Measurements from ENCODE around the gene UQCRC2.
A peak's percentile ranks its signal among the peaks of the same experiment; 100 is the strongest.

Gene UQCRC2

GRCh38 chr16:22007509-22008214 lies 54.5 kb downstream of the UQCRC2 start, which contains the start of gene MOSMO:
MOSMO (plus strand) TSS chr16:22008111; CDS start chr16:22008302, 191 bp downstream.
- Histone ChIP-seq H3K27me3 (ENCODE audit: control insufficient read depth, insufficient read depth, low read length, poor library complexity, severe bottlenecking) (peaks cover 18% of the 10 kb centered on the region), H3K4me3 (ENCODE audit: insufficient read depth, low read depth, low read length) (peak within 1 kb of the TSS; percentile 79), H3K27ac (ENCODE audit: insufficient read depth, low read depth, low read length, poor library complexity, severe bottlenecking) (no peak within 1 kb of the TSS), H3K36me3 (ENCODE audit: control insufficient read depth, insufficient read depth, low read length) (no peaks in the 10 kb centered on the region), H3K4me1 (ENCODE audit: control insufficient read depth, insufficient read depth, low read length) (peaks cover 6% of the 10 kb centered on the region), H3K9me3 (ENCODE audit: control insufficient read depth, low read length) (no peaks in the 10 kb centered on the region)
- WGBS, 2 experiments = 6 to 8% methylated on average over 78 of the region's 78 CpGs

- Histone ChIP-seq H3K27ac (ENCODE audit: insufficient read depth, low read depth, low read length, poor library complexity, severe bottlenecking) (no peak overlapping the region), H3K4me1 (ENCODE audit: control insufficient read depth, insufficient read depth, low read length) (peaks cover 6% of the 10 kb centered on the region), H3K4me3 (ENCODE audit: insufficient read depth, low read depth, low read length) (peak overlapping the region; percentile 79), H3K9me3 (ENCODE audit: control insufficient read depth, low read length) (no peaks in the 10 kb centered on the region), H3K36me3 (ENCODE audit: control insufficient read depth, insufficient read depth, low read length) (no peaks in the 10 kb centered on the region), H3K27me3 (ENCODE audit: control insufficient read depth, insufficient read depth, low read length, poor library complexity, severe bottlenecking) (peaks cover 18% of the 10 kb centered on the region)
- 6 to 7% methylated on average over 65 of the region's 65 CpGs for WGBS, 2 experiments
These were observed 55.3 kb downstream of the UQCRC2 start for GRCh38 chr16:22008215-22009059.

- Histone ChIP-seq H3K9me3 (ENCODE audit: control insufficient read depth, low read length) (no peaks in the 10 kb centered on the region), H3K36me3 (ENCODE audit: control insufficient read depth, insufficient read depth, low read length) (no peaks in the 10 kb centered on the region), H3K27me3 (ENCODE audit: control insufficient read depth, insufficient read depth, low read length, poor library complexity, severe bottlenecking) (peaks cover 18% of the 10 kb centered on the region), H3K27ac (ENCODE audit: insufficient read depth, low read depth, low read length, poor library complexity, severe bottlenecking) (no peak overlapping the region), H3K4me3 (ENCODE audit: insufficient read depth, low read depth, low read length) (no peak overlapping the region), H3K4me1 (ENCODE audit: control insufficient read depth, insufficient read depth, low read length) (no peaks in the 10 kb centered on the region)
- 95 to 97% methylated on average over 5 of the region's 5 CpGs for WGBS, 2 experiments
These were observed 57.7 kb downstream of the UQCRC2 start for GRCh38 chr16:22010902-22011301.

GRCh38 chr16:22012241-22012640 lies 59.1 kb downstream of the UQCRC2 start:
- Histone ChIP-seq H3K27me3 (ENCODE audit: control insufficient read depth, insufficient read depth, low read length, poor library complexity, severe bottlenecking) (peaks cover 6% of the 10 kb centered on the region), H3K4me3 (ENCODE audit: insufficient read depth, low read depth, low read length) (no peak overlapping the region), H3K4me1 (ENCODE audit: control insufficient read depth, insufficient read depth, low read length) (no peaks in the 10 kb centered on the region), H3K9me3 (ENCODE audit: control insufficient read depth, low read length) (no peaks in the 10 kb centered on the region), H3K27ac (ENCODE audit: insufficient read depth, low read depth, low read length, poor library complexity, severe bottlenecking) (no peak overlapping the region), H3K36me3 (ENCODE audit: control insufficient read depth, insufficient read depth, low read length) (no peaks in the 10 kb centered on the region)
- WGBS, 2 experiments = 0% methylated on average over 1 of the region's 2 CpGs

GRCh38 chr16:22013486-22013885 lies 60.3 kb downstream of the UQCRC2 start:
- 92 to 94% methylated on average over 4 of the region's 4 CpGs for WGBS, 2 experiments
- no peaks in the 10 kb centered on the region for H3K36me3 ChIP-seq (ENCODE audit: control insufficient read depth, insufficient read depth, low read length)
- no peaks in the 10 kb centered on the region for H3K9me3 ChIP-seq (ENCODE audit: control insufficient read depth, low read length)
- H3K4me3 ChIP-seq (ENCODE audit: insufficient read depth, low read depth, low read length) = no peak overlapping the region
- no peaks in the 10 kb centered on the region for H3K4me1 ChIP-seq (ENCODE audit: control insufficient read depth, insufficient read depth, low read length)
- H3K27ac ChIP-seq (ENCODE audit: insufficient read depth, low read depth, low read length, poor library complexity, severe bottlenecking) = no peak overlapping the region
- peaks cover 5% of the 10 kb centered on the region for H3K27me3 ChIP-seq (ENCODE audit: control insufficient read depth, insufficient read depth, low read length, poor library complexity, severe bottlenecking)

GRCh38 chr16:22014271-22014873 lies 61.2 kb downstream of the UQCRC2 start:
- Histone ChIP-seq H3K4me3 (ENCODE audit: insufficient read depth, low read depth, low read length) (no peak overlapping the region), H3K27ac (ENCODE audit: insufficient read depth, low read depth, low read length, poor library complexity, severe bottlenecking) (no peak overlapping the region), H3K36me3 (ENCODE audit: control insufficient read depth, insufficient read depth, low read length) (no peaks in the 10 kb centered on the region), H3K4me1 (ENCODE audit: control insufficient read depth, insufficient read depth, low read length) (no peaks in the 10 kb centered on the region), H3K9me3 (ENCODE audit: control insufficient read depth, low read length) (no peaks in the 10 kb centered on the region), H3K27me3 (ENCODE audit: control insufficient read depth, insufficient read depth, low read length, poor library complexity, severe bottlenecking) (no peaks in the 10 kb centered on the region)
- WGBS, 2 experiments = 91 to 92% methylated on average over 2 of the region's 2 CpGs

- Histone ChIP-seq H3K27me3 (ENCODE audit: control insufficient read depth, insufficient read depth, low read length, poor library complexity, severe bottlenecking) (no peaks in the 10 kb centered on the region), H3K27ac (ENCODE audit: insufficient read depth, low read depth, low read length, poor library complexity, severe bottlenecking) (no peak overlapping the region), H3K4me1 (ENCODE audit: control insufficient read depth, insufficient read depth, low read length) (no peaks in the 10 kb centered on the region), H3K36me3 (ENCODE audit: control insufficient read depth, insufficient read depth, low read length) (no peaks in the 10 kb centered on the region), H3K9me3 (ENCODE audit: control insufficient read depth, low read length) (no peaks in the 10 kb centered on the region), H3K4me3 (ENCODE audit: insufficient read depth, low read depth, low read length) (no peak overlapping the region)
- 91 to 100% methylated on average over 2 to 4 of the region's 4 CpGs for WGBS, 2 experiments
These were observed 63.8 kb downstream of the UQCRC2 start for GRCh38 chr16:22016927-22017326.

- WGBS, 2 experiments = 96 to 100% methylated on average over 1 of the region's 1 CpG
- Histone ChIP-seq H3K27me3 (ENCODE audit: control insufficient read depth, insufficient read depth, low read length, poor library complexity, severe bottlenecking) (no peaks in the 10 kb centered on the region), H3K4me1 (ENCODE audit: control insufficient read depth, insufficient read depth, low read length) (no peaks in the 10 kb centered on the region), H3K4me3 (ENCODE audit: insufficient read depth, low read depth, low read length) (no peak overlapping the region), H3K36me3 (ENCODE audit: control insufficient read depth, insufficient read depth, low read length) (no peaks in the 10 kb centered on the region), H3K27ac (ENCODE audit: insufficient read depth, low read depth, low read length, poor library complexity, severe bottlenecking) (no peak overlapping the region), H3K9me3 (ENCODE audit: control insufficient read depth, low read length) (no peaks in the 10 kb centered on the region)
These were observed 65.4 kb downstream of the UQCRC2 start for GRCh38 chr16:22018559-22018958.

GRCh38 chr16:22022151-22022550 lies 69.0 kb downstream of the UQCRC2 start:
- H3K27ac ChIP-seq (ENCODE audit: insufficient read depth, low read depth, low read length, poor library complexity, severe bottlenecking) = no peak overlapping the region
- 93% methylated on average over 5 of the region's 5 CpGs for WGBS, 2 experiments
- H3K9me3 ChIP-seq (ENCODE audit: control insufficient read depth, low read length) = no peaks in the 10 kb centered on the region
- H3K36me3 ChIP-seq (ENCODE audit: control insufficient read depth, insufficient read depth, low read length) = no peaks in the 10 kb centered on the region
- H3K27me3 ChIP-seq (ENCODE audit: control insufficient read depth, insufficient read depth, low read length, poor library complexity, severe bottlenecking) = no peaks in the 10 kb centered on the region
- no peak overlapping the region for H3K4me3 ChIP-seq (ENCODE audit: insufficient read depth, low read depth, low read length)
- H3K4me1 ChIP-seq (ENCODE audit: control insufficient read depth, insufficient read depth, low read length) = no peaks in the 10 kb centered on the region

GRCh38 chr16:22023505-22023904 lies 70.3 kb downstream of the UQCRC2 start:
- Histone ChIP-seq H3K9me3 (ENCODE audit: control insufficient read depth, low read length) (no peaks in the 10 kb centered on the region), H3K27me3 (ENCODE audit: control insufficient read depth, insufficient read depth, low read length, poor library complexity, severe bottlenecking) (no peaks in the 10 kb centered on the region), H3K36me3 (ENCODE audit: control insufficient read depth, insufficient read depth, low read length) (no peaks in the 10 kb centered on the region), H3K4me1 (ENCODE audit: control insufficient read depth, insufficient read depth, low read length) (no peaks in the 10 kb centered on the region), H3K4me3 (ENCODE audit: insufficient read depth, low read depth, low read length) (no peak overlapping the region), H3K27ac (ENCODE audit: insufficient read depth, low read depth, low read length, poor library complexity, severe bottlenecking) (no peak overlapping the region)
- 83 to 100% methylated on average over 1 of the region's 1 CpG for WGBS, 2 experiments
